TTC549 (cell line): ENCODE results near the gene WDR18.

Source experiments
- FAIRE-seq: peaks from 2 replicates; lab custom pipeline; 2012; peaks lifted over from hg19 to GRCh38; lab: Jason Lieb, UNC

The WDR18 gene

DNA sequence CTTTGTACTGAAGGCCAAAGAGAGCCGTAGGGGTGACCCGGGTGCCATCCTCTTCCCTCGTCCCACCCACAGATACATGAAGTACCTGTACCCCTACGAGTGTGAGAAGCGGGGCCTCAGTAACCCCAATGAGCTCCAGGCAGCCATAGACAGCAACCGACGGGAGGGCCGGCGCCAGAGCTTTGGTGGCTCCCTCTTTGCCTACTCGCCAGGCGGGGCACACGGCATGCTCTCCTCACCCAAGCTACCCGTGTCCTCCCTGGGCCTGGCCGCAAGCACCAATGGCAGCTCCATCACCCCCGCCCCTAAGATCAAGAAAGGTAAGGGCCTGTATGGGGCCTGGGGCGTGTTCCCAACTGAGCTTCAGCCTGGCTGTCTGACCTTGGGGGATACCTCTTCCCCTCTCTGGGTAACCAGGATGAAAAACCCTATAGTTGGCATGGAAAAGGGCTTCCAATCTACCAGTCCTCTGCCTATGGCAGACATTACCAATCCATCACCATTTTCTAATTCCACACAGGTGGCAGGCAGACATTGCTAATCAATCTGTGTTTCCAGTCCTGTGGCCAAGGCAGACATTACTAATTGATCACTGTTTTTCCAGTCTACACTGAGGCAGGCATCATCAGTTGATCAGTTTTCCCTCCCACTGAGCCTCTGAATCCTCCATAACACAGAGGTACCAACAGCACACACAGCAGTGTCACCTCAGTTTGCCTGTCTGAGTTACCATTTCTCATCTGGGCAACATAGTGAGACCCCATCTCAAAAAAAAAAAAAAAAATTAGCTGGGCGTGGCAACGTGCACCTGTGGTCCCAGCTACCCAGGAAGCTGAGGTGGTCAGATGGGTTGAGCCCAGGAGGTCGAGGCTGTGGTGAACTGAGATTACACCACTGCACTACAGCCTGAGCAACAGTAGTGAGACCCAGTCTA is 19.1 kb upstream of the WDR18 start:
- FAIRE-seq = no peak

DNA sequence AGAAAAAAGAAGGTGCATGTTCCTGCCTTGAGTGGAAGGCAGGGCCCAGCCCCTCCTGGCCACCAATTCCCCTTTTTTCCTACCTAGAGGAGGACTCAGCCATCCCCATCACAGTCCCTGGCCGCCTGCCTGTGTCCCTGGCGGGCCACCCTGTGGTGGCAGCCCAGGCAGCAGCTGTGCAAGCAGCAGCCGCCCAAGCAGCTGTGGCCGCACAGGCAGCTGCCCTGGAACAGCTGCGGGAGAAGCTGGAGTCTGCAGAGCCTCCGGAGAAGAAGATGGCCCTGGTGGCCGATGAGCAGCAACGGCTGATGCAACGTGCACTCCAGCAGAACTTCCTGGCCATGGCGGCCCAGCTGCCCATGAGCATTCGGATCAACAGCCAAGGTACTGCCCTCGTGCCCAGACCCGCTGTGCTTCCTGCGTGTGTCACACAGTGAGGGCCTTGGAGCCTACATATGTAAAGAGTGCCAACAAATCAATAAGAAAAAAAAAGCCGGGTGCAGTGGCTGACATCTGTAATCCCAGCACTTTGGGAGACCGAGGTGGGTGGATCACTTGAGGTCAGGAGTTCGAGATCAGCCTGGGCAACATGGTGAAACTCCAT is 17.6 kb upstream of the WDR18 start:
- no peak for FAIRE-seq

DNA sequence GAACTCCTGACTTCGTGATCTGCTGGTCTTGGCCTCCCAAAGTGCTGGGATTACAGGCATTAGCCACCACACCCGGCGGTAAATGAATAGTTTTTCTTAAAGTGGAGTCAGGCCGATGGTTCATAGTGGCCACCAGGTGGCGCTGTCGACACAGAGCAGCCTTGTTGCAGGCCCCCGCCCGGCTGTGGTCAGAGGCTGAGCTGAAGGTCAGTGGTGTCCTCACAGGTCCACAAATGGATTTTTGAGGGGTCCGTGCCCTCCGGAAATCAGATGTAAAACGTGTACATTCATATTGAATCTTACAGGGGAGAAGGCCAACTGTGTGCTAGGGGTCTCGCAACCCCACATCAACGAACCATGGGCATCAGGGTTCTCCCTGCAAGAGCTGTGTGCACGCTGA is 13.4 kb upstream of the WDR18 start:
- no peak for FAIRE-seq

DNA sequence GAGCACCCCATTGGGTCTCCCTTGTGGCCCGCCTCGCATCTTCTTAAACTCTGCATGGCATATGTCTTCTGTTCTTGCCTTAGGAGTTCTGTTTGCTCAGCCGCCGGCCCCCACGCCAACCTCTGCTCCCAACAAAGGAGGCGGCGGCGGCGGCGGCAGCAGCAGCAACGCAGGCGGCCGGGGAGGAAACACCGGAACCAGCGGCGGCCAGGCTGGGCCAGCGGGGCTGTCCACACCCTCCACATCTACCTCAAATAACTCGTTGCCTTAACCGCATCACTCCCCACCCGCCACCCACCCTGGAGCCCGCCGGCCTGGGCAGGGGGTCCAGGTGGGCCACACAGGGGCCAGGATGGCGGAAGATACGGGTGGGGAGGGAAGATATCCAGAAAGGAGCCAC is 12.3 kb upstream of the WDR18 start:
- FAIRE-seq = no peak

DNA sequence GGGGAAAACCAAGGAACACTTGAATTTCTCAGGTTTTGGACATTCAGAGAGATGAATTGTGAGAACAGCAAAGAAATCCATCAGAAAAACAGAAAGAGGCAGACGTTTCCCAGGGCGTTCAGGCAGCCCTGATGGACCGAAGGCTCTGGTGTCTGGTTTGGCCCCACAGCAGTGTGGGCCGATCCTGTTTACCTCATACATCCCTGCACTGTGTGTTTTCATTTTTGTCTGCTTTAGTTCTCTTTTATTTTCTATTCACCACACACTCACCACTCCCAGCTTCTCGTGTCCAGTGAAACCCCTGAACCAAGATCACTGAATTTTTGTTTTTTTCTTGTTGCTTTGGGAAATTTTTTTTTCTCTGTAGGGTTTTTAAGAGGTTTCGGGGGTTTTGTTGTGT is 11.9 kb upstream of the WDR18 start:
- FAIRE-seq = no peak

DNA sequence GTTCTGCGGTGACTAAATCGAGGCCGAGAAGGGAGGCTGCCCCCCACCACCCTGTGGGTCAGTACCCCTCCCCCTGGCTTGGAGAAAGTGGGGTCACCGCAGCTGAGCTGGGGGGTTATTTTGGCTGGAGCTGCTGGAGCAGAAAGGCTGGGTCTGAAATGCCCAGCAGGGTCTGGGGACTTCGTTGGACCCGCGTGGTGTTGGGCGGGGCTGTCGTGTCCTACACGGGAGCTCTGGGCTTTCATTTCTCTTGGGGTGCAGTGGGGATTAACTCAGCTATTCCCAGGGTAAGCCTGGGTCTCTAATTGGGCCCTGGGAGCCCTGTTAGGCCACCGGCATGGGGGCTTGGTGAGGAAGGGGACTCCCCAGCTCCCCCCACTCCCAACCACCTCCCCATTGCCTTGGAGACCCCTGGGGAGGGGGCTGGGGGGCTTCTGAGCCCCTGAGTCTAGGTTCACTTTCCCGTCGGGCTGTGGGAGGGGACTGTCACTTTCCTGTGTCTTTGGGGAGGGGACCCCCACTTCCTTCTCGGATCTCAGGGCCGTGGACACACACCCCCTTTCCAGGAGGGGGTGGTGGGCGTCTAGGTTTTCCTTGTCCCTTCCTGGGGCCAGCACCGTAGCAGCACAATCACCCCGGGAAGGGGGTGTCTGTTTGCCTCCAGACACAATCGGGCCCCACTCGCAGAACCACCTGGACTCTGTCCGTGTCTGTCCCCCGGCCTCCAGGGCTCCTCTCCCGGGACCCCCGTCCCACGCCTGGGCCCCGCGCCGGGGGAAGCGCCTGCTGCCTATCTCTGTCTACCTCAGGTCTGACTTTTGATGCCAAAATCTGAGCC is 10.2 kb upstream of the WDR18 start:
- FAIRE-seq = no peak

DNA sequence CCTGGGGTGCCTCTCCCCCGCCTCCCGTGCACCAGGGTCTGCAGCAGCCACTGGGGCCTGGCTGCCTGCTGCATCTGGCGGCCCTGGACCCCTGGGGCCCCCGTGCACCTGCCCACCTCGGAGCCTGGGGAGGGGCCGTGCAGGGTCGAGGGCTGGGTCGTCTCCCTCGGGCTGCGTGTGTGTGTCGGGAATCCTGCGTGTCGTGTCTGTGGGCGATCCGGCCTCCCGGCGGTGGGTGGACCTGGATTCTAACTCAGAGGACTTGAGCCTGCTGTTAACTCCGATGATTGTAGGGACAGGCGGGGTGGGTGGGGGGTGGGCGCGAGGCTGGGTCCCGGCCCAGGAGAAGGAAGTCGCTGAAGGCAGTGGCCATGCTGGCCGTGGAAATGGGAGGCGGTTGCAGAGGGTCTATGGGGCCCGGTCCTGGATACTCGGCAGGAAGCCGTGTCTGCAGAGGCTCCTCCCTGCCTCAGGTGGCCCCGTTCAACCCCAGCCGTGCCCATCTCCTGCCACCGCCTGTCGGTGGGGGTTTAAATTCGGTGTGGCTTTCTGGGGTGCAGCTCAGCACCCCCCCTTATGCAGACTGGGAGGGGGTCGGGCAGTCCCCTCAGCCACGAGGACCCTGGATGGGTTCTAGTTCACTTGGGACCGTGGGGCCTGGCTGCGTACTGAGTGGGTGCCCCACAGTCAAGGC is 9.4 kb upstream of the WDR18 start:
- no peak for FAIRE-seq

DNA sequence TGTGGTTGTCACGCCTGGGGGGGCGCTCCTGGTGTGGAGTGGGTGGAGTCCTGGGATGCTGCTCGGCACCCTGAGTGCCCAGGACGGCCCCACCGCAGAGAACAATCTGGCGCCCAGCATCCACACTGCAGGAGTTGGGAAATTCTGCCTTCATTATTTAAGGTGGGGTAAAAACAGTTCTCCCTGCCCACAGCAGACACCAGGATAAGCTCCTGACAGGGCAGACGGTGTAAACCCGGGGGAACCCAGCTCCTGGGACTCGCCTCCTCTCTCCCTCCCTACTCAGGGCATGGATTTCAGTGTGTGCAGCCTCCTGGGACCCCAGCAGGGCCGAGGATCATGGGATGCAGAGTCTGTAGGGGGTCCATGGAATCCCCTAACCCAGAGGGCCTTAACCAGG is 7.7 kb upstream of the WDR18 start:
- FAIRE-seq = no peak

DNA sequence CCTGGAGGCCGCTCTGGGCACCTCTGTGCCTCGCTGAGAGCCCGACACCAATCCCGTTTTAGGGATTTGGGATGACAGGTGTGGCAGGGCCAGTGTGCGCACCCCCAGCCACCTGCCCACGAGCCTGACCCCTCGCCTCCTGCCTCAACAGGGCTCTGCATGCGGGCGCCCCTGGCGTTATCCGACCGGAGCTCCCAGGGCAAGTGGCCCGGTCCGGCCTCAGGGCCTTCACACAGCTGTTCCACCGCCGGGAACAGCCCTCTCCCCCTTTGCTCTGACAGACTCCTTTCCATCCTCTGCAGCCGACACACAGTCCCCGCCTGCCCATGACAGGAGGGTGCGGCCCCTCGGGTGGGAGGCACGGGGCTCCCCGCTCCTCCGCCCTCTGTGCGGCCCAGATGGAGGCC is 7.1 kb upstream of the WDR18 start:
- no peak for FAIRE-seq

DNA sequence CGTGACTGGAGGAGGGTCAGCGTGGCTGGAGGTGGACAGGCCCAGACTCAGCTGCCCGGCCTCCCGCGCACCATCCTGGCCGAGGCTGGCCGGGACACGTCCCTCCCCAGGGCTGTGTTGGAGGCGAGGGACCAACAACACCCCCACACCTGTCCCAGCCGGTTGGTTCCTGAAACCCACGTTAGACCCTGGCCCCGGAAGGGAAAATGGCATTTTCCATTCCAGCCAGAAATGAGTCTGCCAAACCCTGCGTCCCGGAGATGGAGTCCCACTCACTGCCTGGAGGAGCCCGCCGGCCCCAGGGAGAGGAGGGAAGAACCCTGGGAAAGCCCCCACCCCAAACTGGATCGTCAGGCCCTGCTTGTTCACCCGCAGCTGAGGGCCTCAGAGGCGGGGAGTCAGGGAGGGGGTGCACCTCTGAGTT is 4.8 kb upstream of the WDR18 start:
- FAIRE-seq = no peak

DNA sequence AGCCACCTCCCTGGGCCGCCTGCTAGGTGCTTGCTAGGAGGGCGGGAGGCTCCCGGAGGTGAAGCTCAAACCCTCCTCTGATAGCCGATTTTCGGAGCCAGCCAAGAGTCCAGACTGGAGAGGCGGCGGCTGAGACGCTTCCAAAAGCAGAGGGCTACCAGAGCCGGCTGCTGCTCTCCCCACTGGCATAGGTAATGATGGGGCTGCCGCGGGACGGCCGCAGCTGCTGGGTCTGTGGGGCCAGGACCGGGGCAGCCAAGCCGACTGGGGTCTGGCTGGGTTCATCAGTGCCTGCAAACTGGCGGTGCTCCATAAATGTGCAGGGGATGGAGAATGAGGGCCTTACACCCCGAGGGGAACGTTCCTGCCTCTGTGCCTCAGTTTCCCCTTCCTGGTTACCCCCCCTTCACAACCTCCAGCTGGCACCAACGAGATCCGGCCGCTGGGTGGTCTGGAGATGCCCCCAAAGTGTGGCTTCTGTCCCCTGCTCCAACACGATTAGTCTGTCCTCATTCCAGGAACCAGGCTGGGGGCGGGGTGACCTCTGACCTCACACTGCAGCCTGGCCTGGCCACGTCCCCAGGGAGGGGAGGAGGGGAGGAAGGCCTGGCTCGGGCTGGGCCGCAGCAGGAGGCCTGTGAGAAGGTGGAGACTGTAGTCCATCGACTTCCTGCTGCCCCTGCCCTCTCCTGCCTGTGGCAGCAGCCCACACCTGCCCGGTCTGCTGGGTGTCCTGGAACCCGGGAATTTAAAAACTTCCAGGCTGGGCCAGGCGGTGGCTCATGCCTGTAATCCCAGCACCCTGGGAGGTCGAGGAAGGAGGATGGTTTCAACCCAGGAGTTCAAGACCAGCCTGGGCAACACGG is 3.8 kb upstream of the WDR18 start:
- FAIRE-seq = no peak

DNA sequence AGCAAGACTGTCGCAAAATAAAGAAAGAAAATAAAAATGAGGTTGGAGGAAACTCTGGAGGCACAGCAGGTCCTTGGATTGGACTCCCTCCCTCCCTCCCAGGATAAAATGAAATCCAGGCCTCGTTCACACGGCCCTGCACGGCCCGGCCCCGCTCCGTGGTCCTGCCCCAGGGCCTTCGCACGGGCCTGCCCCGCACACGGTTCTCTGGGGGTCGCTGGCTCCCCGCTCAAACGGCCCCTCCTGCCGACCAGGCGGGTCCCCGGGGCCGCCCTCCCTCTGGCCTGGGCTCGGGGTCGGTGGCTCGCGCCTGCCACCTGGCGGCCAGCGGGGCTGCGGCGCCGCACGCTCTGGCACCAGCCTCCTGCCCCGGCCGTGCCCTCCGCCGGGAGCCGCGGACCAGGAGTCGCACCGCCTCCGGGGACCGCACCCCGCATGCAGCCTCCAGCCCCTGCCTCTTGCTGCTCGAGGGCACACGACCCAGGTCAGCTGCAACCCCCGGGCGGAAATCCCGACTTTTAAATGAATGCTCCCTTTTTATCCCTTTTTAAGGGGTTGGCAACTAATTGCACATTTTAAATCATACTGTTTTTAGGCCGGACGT is 1.5 kb upstream of the WDR18 start:
- FAIRE-seq = no peak

DNA sequence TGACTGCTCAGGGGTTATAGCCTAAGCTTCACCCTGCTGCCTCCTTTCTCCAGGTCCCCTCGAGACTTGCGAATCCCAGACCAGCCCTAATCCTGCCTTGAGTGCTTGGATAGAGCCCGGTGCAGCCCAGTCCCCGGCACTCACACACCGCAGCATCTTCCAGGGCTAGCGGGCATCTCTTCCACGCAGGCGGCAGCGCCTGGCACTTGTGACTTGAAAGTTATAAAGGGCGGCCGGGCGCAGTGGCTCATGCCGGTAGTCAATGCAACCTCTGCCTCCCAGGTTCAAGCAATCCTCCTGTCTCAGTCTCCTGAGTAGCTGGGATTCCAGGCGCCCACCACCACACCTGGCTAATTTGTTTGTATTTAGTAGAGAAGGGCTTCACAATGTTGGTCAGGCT is 1.9 kb downstream of the WDR18 start:
- FAIRE-seq = no peak

DNA sequence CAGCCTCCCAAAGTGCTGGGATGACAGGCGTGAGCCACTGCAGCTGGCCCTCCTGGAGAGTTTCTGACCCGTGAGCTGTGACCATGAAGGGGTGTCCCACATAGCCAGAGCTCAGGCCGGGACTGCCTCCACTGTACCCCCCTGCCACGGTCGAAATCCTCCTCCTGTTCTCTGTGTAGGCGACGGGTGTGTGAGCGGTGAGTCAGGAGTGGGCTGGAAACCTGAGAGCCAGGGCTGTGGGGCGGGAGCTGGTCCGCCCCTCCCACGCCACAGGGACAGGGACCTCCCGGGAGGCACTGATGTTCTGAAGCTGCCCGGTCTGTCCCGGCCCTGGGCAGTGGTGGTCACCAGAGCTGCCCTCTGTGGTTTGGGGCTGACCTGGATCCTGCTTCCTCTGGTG is 3.9 kb downstream of the WDR18 start:
- no peak for FAIRE-seq

DNA sequence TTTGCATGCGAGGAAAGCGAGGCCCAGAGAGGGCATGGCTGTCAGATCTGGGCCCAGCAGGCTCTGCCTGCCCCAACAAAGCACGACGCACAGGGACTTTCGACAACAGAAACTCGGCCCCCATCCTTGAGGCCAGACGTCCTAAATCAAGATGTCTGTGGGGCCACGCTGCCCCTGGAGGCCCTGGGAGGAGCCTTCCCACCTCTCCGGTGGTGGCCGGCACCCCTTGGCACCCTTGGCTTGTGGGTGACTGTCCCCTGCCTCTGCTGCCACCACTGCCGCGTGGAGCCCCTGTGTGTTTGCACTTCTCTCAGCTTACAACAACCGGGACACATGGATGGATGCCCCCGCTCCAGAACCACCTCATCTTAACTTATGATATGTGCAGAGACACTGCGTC is 4.4 kb downstream of the WDR18 start:
- no peak for FAIRE-seq

DNA sequence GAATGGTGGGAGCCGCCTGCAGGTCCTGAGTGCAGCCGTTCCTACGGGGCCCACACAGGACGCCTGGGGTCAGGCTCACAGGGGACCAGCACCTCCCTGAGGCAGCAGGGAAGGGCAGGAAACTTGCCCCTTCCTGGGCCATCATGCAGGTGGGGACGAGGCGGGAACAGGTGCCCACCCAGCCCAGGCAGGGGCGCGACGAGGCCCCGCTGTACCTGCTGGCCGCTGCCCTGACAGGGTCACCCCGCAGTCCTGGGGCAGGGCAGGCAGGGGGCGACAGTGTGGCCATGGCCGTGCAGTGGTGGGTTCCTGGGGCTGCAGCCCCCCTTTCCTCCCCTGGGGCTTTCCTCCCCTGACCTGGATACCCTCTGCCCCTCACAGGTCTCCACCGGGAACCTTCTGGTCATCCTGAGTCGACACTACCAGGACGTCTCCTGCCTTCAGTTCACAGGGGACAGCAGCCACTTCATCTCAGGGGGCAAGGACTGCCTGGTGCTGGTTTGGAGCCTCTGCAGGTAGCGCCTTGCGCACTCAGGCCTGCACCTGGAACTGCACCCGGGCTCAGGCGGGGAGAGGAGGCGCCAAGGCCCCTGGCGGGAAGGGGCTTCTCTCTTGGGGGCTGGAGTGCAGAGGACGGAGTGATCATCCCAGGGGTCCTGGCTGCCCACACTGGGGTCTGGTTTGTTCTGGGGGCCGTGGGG is 5.4 kb downstream of the WDR18 start:
- no peak for FAIRE-seq

DNA sequence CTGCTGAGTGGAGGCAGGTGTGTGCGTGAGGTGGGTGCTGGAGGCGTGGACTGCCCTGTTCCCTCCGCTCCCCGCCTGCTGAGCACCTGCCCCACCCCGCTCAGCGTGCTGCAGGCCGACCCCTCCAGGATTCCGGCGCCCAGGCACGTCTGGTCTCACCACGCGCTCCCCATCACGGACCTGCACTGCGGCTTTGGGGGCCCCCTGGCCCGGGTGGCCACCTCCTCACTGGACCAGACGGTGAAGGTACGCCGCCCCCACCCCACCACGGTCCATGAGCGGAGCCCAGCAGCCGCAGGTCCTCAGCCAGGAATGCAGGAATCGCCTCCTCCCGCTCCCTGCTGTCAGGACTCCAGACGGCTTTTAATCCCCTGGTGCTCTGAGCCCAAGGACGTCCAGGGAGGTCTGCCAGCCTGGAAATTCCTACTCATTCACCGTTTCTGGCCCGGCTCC is 6.0 kb downstream of the WDR18 start:
- FAIRE-seq = no peak

DNA sequence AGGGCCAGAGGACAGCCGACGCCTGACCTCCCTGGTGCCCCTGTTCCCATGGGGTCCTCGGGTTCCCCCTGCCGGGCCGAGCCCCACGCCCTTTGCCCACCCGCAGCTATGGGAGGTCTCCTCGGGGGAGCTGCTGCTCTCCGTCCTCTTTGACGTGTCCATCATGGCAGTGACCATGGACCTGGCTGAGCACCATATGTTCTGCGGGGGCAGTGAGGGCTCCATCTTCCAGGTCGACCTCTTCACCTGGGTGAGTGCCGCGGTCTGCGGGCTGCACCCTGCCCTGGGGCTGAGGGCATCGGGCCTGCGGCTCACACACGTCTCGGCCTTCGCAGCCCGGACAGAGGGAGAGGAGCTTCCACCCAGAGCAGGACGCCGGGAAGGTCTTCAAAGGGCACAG is 6.6 kb downstream of the WDR18 start:
- no peak for FAIRE-seq

DNA sequence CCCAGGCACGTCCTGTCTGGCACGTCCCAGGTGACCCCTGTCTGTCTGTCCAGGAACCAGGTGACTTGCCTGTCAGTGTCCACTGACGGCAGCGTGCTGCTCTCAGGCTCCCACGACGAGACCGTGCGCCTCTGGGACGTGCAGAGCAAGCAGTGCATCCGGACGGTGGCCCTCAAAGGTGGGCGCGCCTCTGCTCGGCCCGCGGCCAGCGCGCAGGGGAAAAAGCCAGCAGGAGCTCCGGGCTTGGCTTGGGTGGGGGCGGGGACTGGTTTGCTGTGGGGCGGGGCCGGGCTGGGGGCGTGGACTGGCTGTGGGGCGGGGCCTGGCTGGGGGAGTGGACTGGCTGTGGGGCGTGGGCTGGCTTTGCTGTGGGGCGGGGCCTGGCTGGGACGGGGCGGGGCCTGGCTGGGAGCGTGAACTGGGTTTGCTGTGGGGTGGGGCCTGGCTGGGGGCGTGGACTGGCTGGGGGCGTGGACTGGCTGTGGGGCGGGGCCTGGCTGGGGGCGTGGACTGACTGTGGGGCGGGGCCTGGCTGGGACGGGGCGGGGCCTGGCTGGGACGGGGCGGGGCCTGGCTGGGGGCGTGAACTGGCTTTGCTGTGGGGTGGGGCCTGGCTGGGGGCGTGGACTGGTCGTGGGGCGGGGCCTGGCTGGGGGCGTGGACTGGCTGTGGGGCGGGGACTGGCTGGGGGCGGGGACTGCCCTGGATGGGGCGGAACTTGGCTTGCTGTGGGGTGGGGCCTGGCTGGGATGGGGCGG is 7.2 kb downstream of the WDR18 start:
- no peak for FAIRE-seq
